Loucy (cell line): ENCODE measurements around the gene CCDC61.

Source experiments
- EZH2phosphoT487 ChIP-seq: fragments of 200-600 bp; IDR thresholded peaks from 2 replicates; pipeline ENCODE4 v1.6.1; 2018; ENCODE audit warnings: antibody characterized with exemption, mild to moderate bottlenecking, moderate library complexity, borderline replicate concordance
- TF ChIP-seq, protein P1 (sequence below): fragments of 200-600 bp; sonication (generic); conservative IDR thresholded peaks from 2 replicates; pipeline ENCODE4 v1.5.1; 2014; ENCODE audit warnings: mild to moderate bottlenecking, antibody characterized with exemption, low read length

- TF ChIP-seq, protein P1, sequence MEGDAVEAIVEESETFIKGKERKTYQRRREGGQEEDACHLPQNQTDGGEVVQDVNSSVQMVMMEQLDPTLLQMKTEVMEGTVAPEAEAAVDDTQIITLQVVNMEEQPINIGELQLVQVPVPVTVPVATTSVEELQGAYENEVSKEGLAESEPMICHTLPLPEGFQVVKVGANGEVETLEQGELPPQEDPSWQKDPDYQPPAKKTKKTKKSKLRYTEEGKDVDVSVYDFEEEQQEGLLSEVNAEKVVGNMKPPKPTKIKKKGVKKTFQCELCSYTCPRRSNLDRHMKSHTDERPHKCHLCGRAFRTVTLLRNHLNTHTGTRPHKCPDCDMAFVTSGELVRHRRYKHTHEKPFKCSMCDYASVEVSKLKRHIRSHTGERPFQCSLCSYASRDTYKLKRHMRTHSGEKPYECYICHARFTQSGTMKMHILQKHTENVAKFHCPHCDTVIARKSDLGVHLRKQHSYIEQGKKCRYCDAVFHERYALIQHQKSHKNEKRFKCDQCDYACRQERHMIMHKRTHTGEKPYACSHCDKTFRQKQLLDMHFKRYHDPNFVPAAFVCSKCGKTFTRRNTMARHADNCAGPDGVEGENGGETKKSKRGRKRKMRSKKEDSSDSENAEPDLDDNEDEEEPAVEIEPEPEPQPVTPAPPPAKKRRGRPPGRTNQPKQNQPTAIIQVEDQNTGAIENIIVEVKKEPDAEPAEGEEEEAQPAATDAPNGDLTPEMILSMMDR, result no peak
- TF ChIP-seq EZH2phosphoT487, result no peak
Measured at GRCh38 chr19:46019270-46019669, 24.0 kb downstream of the CCDC61 start.
